ENCODE results near the gene TMEM131L. TPM values are rescaled to one million over a fixed set of nuclear protein-coding genes. Genes with fewer than 3 reads are reported as not detected.

TMEM131L gene
- polyA plus RNA-seq, 1 donor (not counting 4 experiments of a cell fraction or from before 2014, with no cell fraction given), result 10.3 TPM

DNA sequence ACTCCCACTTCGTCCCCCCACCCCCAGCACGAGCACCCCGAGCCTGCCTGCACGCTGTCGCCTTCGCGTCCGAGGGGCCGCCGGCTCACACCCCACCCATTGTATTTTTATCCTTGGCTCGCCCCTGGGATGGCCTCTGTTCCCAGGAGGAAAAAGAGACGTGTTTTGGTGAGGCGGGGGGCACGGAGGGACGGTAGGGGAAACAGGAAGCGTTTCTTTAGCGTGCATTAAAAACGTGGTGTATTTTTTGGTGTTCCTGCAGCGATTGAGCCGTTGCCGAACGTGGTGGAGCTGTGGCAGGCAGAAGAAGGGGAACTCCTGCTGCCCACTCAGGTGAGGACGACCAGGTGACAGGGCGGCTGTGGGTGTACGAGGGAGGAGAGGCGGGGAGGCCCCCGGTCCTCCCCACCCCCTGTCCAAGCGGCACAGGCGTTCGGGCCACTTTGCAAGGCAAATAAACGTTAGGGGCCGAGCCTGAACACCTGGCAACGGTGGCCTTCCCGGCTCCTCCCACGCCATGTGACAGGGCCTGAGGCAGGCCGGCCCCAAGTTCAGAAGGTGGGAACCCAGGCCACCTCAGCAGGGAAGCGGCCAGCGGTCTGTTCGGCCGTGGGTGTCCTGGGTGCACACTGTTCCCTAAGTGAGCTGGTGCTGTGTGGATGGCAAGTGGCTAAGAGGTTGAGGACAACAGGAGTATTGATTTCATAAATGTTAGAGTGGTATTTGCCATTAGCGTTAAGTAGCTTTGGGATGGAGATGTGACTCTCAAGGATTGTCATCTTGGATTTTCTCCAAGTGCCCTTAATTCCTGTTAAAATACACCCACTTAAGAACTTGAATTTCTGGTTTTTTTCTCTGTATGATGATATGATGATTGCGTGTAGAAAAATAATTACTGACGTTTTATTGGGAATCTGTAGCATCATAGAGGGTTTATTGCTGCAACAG is 1.1 kb downstream of the TMEM131L start:
- Histone ChIP-seq H3K36me3 (ENCODE audit: control insufficient read depth in 2 of 2, extremely low read depth in 1 of 2, insufficient read depth in 2 of 2, low read length in 2 of 2) (no peaks in the 10 kb centered on the region), H3K4me2 (ENCODE audit: control insufficient read depth, extremely low read depth, insufficient read depth, low read depth, low read length) (peak overlapping the region; percentile 89), H2AFZ (ENCODE audit: control insufficient read depth, low read length) (peak overlapping the region; percentile 52), H3K9me1 (ENCODE audit: control insufficient read depth, extremely low read depth, insufficient read depth, low read length) (no peaks in the 10 kb centered on the region), H3K27me3 (ENCODE audit: control insufficient read depth, extremely low read depth, insufficient read depth, low read length) (no peaks in the 10 kb centered on the region), H3K4me3 (ENCODE audit: control insufficient read depth in 2 of 3, extremely low read depth in 1 of 3, insufficient read depth in 2 of 3, low read depth in 1 of 3, low read length in 3 of 3) (peak overlapping the region; percentile 60 to 90 (median 86)), H3K4me1 (ENCODE audit: control insufficient read depth, extremely low read depth, insufficient read depth, low read length) (peaks cover 35% of the 10 kb centered on the region), H3K27ac (ENCODE audit: control insufficient read depth, insufficient read depth, low read length) (peak overlapping the region; percentile 68), H4K20me1 (ENCODE audit: control insufficient read depth, extremely low read depth, insufficient read depth, low read length) (no peaks in the 10 kb centered on the region), H3K9me3 (ENCODE audit: control insufficient read depth, low read depth, low read length) (no peaks in the 10 kb centered on the region), H3K9ac (ENCODE audit: control insufficient read depth, extremely low read depth, insufficient read depth, low read length) (peak overlapping the region; percentile 84), H3K79me2 (ENCODE audit: control insufficient read depth, insufficient read depth, low read length) (peaks cover 30% of the 10 kb centered on the region)
- TF ChIP-seq, protein P1, sequence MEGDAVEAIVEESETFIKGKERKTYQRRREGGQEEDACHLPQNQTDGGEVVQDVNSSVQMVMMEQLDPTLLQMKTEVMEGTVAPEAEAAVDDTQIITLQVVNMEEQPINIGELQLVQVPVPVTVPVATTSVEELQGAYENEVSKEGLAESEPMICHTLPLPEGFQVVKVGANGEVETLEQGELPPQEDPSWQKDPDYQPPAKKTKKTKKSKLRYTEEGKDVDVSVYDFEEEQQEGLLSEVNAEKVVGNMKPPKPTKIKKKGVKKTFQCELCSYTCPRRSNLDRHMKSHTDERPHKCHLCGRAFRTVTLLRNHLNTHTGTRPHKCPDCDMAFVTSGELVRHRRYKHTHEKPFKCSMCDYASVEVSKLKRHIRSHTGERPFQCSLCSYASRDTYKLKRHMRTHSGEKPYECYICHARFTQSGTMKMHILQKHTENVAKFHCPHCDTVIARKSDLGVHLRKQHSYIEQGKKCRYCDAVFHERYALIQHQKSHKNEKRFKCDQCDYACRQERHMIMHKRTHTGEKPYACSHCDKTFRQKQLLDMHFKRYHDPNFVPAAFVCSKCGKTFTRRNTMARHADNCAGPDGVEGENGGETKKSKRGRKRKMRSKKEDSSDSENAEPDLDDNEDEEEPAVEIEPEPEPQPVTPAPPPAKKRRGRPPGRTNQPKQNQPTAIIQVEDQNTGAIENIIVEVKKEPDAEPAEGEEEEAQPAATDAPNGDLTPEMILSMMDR (optimal IDR thresholded peaks at IDR 0.05 in 1 of 3, IDR thresholded peaks at IDR 0.05 in 1 of 3, conservative IDR thresholded peaks at IDR 0.05 in 1 of 3; ENCODE audit: extremely low read depth in 1 of 3, insufficient read depth in 2 of 3, low read length in 3 of 3), result no peak
- TF ChIP-seq EZH2 (IDR thresholded peaks at IDR 0.05; ENCODE audit: low read length), result no peak
- DNase-seq (ENCODE audit: low read depth, low spot score), result no peak
- dilution Hi-C loops (cut with MboI; ENCODE audit: extremely low pct_ligation_motif_present, low sequenced_read_pairs), result no loop called here
- FAIRE-seq, result peak; percentile 73

DNA sequence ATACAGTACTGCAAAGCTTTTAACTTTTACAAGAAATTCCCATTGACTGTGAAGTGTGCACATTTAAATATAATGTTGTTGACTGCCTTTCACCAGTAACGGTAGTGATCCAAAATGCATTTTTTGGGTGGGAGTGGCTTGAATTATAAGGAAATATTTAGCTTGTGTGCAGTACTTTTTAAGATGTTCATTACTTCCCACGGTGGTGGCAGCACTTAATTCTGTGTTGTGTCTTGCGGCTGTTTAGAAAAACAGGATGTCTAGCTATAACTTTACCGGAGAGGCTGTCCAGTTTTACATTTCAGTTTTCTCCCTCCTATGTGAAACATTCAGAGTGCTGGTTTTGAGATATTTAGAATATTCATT is 1.7 kb downstream of the TMEM131L start:
- H3K4me1 ChIP-seq (ENCODE audit: control insufficient read depth, extremely low read depth, insufficient read depth, low read length), result peaks cover 40% of the 10 kb centered on the region
- peak overlapping the region; percentile 39 for H3K9ac ChIP-seq (ENCODE audit: control insufficient read depth, extremely low read depth, insufficient read depth, low read length)
- H3K79me2 ChIP-seq (ENCODE audit: control insufficient read depth, insufficient read depth, low read length), result peaks cover 34% of the 10 kb centered on the region

More for the DNA sequence above, 1.7 kb downstream of the TMEM131L start:
- Histone ChIP-seq H3K4me3 (ENCODE audit: control insufficient read depth in 2 of 3, extremely low read depth in 1 of 3, insufficient read depth in 2 of 3, low read depth in 1 of 3, low read length in 3 of 3) (peak overlapping the region; percentile 60 to 90 (median 86)), H3K27me3 (ENCODE audit: control insufficient read depth, extremely low read depth, insufficient read depth, low read length) (no peaks in the 10 kb centered on the region), H3K9me1 (ENCODE audit: control insufficient read depth, extremely low read depth, insufficient read depth, low read length) (no peaks in the 10 kb centered on the region), H3K9me3 (ENCODE audit: control insufficient read depth, low read depth, low read length) (no peaks in the 10 kb centered on the region), H4K20me1 (ENCODE audit: control insufficient read depth, extremely low read depth, insufficient read depth, low read length) (no peaks in the 10 kb centered on the region), H3K36me3 (ENCODE audit: control insufficient read depth in 2 of 2, extremely low read depth in 1 of 2, insufficient read depth in 2 of 2, low read length in 2 of 2) (no peaks in the 10 kb centered on the region), H3K27ac (ENCODE audit: control insufficient read depth, insufficient read depth, low read length) (peak overlapping the region; percentile 68), H2AFZ (ENCODE audit: control insufficient read depth, low read length) (no peak overlapping the region), H3K4me2 (ENCODE audit: control insufficient read depth, extremely low read depth, insufficient read depth, low read depth, low read length) (peak overlapping the region; percentile 89)
- dilution Hi-C loops (cut with MboI; ENCODE audit: extremely low pct_ligation_motif_present, low sequenced_read_pairs), result no loop called here
- FAIRE-seq (no peak), DNase-seq (ENCODE audit: low read depth, low spot score) (no peak)
- TF ChIP-seq, protein P1 (optimal IDR thresholded peaks at IDR 0.05 in 1 of 3, IDR thresholded peaks at IDR 0.05 in 1 of 3, conservative IDR thresholded peaks at IDR 0.05 in 1 of 3; ENCODE audit: extremely low read depth in 1 of 3, insufficient read depth in 2 of 3, low read length in 3 of 3), result no peak
- no peak for TF ChIP-seq EZH2 (IDR thresholded peaks at IDR 0.05; ENCODE audit: low read length)

All from keratinocyte (primary cell).